ENCODE results near the gene RASA2. TPM values are rescaled to one million over a fixed set of nuclear protein-coding genes. Genes with fewer than 3 reads are reported as not detected.

The RASA2 gene
- total and polyA plus RNA-seq, 8 donors = 3.2 to 10.7 (median 5.7) TPM

DNA sequence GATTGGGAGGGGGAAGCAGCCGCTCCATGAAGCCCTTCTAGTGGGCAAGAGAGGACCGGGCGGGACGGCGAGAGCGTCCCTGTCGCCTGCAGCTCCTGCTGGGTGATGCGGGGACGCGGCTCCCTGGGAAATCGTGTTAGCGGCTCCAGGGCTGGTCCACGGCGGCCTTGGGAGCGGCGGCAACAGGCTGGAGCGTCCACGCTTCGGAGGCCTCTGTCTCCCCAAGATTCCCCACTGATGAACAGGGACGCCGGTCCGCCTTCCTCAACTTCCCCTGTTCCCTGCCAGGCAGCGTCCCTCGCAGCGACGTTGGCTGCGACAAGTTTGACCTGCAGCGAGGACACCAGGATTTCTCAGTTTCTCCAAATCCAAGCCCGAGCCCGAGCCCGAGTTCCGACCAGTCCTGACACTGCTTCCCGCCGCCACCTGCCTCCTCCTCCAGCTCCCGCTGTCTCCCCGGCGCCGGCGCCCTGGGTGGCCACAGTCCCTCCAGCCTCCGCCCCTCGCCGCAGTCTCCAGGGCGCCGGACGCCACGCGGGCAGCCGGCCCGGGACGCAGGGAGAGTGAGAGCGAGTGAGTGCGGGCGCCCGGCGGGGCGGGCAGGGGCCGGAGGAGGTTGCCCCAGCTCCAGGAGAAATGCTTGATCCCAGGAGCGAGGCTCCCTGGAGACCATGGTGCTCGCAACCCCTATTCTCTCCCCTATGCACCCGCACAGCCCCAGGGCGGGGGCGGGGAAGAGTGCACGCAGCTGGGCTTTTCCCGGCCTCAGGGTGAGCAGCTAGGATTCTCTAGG lies 173.2 kb downstream of the RASA2 start:
- peak; percentile 47 to 90 (median 68) for DNase-seq
- FAIRE-seq = no peak
- TF ChIP-seq, protein P1, sequence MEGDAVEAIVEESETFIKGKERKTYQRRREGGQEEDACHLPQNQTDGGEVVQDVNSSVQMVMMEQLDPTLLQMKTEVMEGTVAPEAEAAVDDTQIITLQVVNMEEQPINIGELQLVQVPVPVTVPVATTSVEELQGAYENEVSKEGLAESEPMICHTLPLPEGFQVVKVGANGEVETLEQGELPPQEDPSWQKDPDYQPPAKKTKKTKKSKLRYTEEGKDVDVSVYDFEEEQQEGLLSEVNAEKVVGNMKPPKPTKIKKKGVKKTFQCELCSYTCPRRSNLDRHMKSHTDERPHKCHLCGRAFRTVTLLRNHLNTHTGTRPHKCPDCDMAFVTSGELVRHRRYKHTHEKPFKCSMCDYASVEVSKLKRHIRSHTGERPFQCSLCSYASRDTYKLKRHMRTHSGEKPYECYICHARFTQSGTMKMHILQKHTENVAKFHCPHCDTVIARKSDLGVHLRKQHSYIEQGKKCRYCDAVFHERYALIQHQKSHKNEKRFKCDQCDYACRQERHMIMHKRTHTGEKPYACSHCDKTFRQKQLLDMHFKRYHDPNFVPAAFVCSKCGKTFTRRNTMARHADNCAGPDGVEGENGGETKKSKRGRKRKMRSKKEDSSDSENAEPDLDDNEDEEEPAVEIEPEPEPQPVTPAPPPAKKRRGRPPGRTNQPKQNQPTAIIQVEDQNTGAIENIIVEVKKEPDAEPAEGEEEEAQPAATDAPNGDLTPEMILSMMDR (IDR thresholded peaks at IDR 0.05) = no peak
- Histone ChIP-seq H3K4me3 (peak overlapping the region; percentile 11 to 53 (median 30)), H3K27ac (peak overlapping the region in 3 of 4 donors; percentile 1 to 12 (median 8)), H3K4me1 (no peaks in the 10 kb centered on the region), H3K27me3 (no peaks in the 10 kb centered on the region), H3K9me3 (no peaks in the 10 kb centered on the region), H3K36me3 (no peaks in the 10 kb centered on the region)
- 1% methylated on average over 60 to 64 of the region's 64 CpGs for WGBS, 2 donors
- ATAC-seq = peak; percentile 94 to 97 (median 96)
- intact Hi-C loops (cut with DNase I) = no loop called here

DNA sequence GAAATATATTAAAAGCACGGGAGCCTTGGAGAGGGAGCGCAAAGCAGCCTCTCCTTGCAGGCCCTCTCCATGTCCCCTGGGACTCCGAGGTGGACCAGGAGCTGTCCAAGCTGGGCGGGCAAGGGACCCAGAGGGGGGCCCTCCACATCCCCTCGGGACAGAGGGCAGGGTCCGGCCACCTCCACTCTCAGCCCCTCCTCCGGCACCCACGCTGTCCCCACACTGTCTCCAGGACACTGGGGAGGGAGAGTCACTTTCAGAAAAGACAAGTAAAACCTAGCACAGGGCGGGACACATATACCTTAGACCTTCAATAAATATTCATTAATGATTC lies 173.8 kb downstream of the RASA2 start:
- no peak overlapping the region for H3K27ac ChIP-seq

DNA sequence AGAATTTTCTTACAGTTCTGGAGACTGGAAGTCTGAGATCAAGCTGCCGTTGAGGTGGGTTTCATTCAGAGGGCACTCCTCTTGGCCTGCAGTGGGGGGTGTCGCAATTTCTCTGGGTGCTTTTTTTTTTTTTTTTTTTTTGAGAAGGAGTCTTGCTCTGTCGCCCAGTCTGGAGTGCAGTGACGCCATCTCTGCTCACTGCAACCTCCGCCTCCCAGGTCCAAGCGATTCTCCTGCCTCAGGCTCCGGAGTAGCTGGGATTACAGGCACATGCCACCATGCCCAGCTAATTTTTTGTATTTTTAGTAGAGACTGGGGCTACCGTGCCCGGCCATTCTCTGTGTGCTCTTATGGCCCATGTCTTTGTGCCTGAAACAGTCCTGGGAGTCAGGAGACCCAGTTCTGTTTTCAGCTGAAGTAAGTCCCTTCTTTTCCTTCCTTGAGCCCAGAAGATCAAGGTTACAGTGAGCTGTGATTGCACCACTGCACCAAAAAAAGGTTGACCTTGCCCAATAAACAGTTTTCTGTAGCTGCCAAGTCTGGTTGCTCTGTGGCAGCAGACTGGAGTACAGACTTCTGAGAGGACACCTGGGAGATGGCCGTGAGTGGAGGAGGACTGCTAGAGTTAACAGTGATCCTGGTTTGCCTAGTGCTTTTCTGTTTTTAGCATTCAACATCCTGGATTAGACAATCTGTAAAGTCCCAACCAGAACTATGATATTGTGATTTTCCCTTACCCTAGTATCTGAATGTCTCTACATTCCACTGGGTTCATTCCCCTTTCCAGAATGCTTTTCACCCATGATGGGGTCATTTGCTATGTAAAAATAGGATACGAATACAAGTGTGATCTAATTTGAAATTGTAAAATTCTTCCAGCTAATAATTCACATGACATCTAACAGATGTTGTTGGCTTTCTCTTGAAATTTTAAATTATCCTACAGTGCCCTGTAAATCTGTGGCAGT lies 174.7 kb downstream of the RASA2 start:
- WGBS, 2 donors = 86 to 88% methylated on average over 11 of the region's 11 CpGs
- Histone ChIP-seq H3K4me1 (no peaks in the 10 kb centered on the region), H3K4me3 (no peak overlapping the region), H3K27ac (no peak overlapping the region), H3K36me3 (no peaks in the 10 kb centered on the region), H3K27me3 (no peaks in the 10 kb centered on the region), H3K9me3 (no peaks in the 10 kb centered on the region)
- DNase-seq (no peak), ATAC-seq (no peak), FAIRE-seq (no peak)
- TF ChIP-seq, protein P1 (IDR thresholded peaks at IDR 0.05) = no peak
- intact Hi-C loops (cut with DNase I) = no loop called here

More for the DNA sequence above, 173.8 kb downstream of the RASA2 start:
- Histone ChIP-seq H3K4me1 (no peaks in the 10 kb centered on the region), H3K9me3 (no peaks in the 10 kb centered on the region), H3K4me3 (peak overlapping the region; percentile 11 to 53 (median 30)), H3K36me3 (no peaks in the 10 kb centered on the region), H3K27me3 (no peaks in the 10 kb centered on the region)
- intact Hi-C loops (cut with DNase I) = no loop called here
- no peak for FAIRE-seq
- TF ChIP-seq, protein P1 (IDR thresholded peaks at IDR 0.05) = no peak
- ATAC-seq = peak in 1 of 4 donors; percentile 16
- 23 to 29% methylated on average over 9 of the region's 9 CpGs for WGBS, 2 donors
- no peak for DNase-seq

DNA sequence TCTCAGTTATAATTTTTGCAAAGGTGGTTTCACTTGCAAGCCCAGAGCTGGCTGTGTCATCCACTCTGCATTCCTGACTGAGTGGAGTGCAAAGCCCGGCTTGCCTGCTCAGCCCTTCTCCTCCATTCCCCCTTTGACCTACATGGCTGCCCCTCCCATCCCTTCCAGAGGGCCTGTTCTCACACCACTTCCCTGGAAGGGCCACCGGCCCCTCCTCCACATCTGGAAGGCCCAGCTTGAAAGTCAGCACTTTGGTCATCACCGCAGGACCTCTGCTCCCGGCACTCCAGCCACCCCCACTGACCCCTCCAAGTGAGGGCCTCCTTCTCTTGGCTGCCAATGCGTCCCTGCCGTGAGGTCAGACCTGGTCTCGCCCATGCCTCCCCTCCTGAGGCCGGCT lies 177.2 kb downstream of the RASA2 start:
- ATAC-seq (no peak), FAIRE-seq (no peak)

More for the DNA sequence above, 177.2 kb downstream of the RASA2 start:
- Histone ChIP-seq H3K4me1 (no peaks in the 10 kb centered on the region), H3K9me3 (no peaks in the 10 kb centered on the region), H3K4me3 (no peak overlapping the region), H3K27ac (no peak overlapping the region), H3K36me3 (no peaks in the 10 kb centered on the region), H3K27me3 (no peaks in the 10 kb centered on the region)
- no peak for DNase-seq
- TF ChIP-seq, protein P1 (IDR thresholded peaks at IDR 0.05) = no peak
- 66 to 70% methylated on average over 8 of the region's 8 CpGs for WGBS, 2 donors
- intact Hi-C loops (cut with DNase I) = no loop called here

Other genes starting within 250 kb of the RASA2 start
- gene ZBTB38, start 118.5 kb upstream of the RASA2 start, total RNA-seq = 10 to 100 TPM; 29.4 to 46.8 (median 31.7) TPM
- gene ZBTB38, start 118.5 kb upstream of the RASA2 start, polyA plus RNA-seq = 10 to 100 TPM in 1 of 2 donors, 1 to 10 TPM in 1; 5.7 to 11.2 TPM